IPS-15b (cell line): Measurements from ENCODE around the gene VSTM2L.

Experiments used
- H3K27me3 ChIP-seq: one replicate; pipeline ENCODE4 v1.6.1; 2013; ENCODE audit warnings: low read length; ENCODE audit not compliant: control insufficient read depth, insufficient read depth
- H3K36me3 ChIP-seq: one replicate; pipeline ENCODE4 v1.6.1; 2013; ENCODE audit warnings: low read length; ENCODE audit not compliant: control insufficient read depth, insufficient read depth
- H3K4me1 ChIP-seq: one replicate; pipeline ENCODE4 v1.6.1; 2013; ENCODE audit warnings: mild to moderate bottlenecking, low read length; ENCODE audit not compliant: control insufficient read depth, insufficient read depth
- H3K4me3 ChIP-seq: one replicate; pipeline ENCODE4 v1.5.1; 2013; ENCODE audit warnings: low read depth, low read length
- H3K9ac ChIP-seq: one replicate; pipeline ENCODE4 v1.6.1; 2013; ENCODE audit warnings: low read depth, mild to moderate bottlenecking, low read length
- H3K9me3 ChIP-seq: one replicate; pipeline ENCODE4 v1.6.1; 2013; ENCODE audit warnings: mild to moderate bottlenecking, low read length; ENCODE audit not compliant: control insufficient read depth, insufficient read depth

VSTM2L gene

GRCh38 chr20:37983286-37983685 is 80.4 kb downstream of the VSTM2L start:
- no peaks in the 10 kb centered on the region for H3K4me1 ChIP-seq
- peaks cover 6% of the 10 kb centered on the region for H3K36me3 ChIP-seq
- no peaks in the 10 kb centered on the region for H3K9me3 ChIP-seq
- no peak overlapping the region for H3K4me3 ChIP-seq
- no peaks in the 10 kb centered on the region for H3K27me3 ChIP-seq
- no peak overlapping the region for H3K9ac ChIP-seq

GRCh38 chr20:37984018-37984785 is 81.3 kb downstream of the VSTM2L start:
- Histone ChIP-seq H3K9ac (no peak overlapping the region), H3K27me3 (no peaks in the 10 kb centered on the region), H3K4me1 (no peaks in the 10 kb centered on the region), H3K9me3 (no peaks in the 10 kb centered on the region), H3K4me3 (no peak overlapping the region), H3K36me3 (peaks cover 6% of the 10 kb centered on the region)

- no peaks in the 10 kb centered on the region for H3K9me3 ChIP-seq
- no peaks in the 10 kb centered on the region for H3K4me1 ChIP-seq
- H3K36me3 ChIP-seq = peaks cover 8% of the 10 kb centered on the region
- no peaks in the 10 kb centered on the region for H3K27me3 ChIP-seq
- no peak overlapping the region for H3K9ac ChIP-seq
- no peak overlapping the region for H3K4me3 ChIP-seq
These were observed 83.3 kb downstream of the VSTM2L start for GRCh38 chr20:37986044-37986858.

GRCh38 chr20:37986873-37987601 is 84.1 kb downstream of the VSTM2L start:
- peaks cover 10% of the 10 kb centered on the region for H3K36me3 ChIP-seq
- no peak overlapping the region for H3K4me3 ChIP-seq
- no peaks in the 10 kb centered on the region for H3K4me1 ChIP-seq
- no peaks in the 10 kb centered on the region for H3K27me3 ChIP-seq
- H3K9ac ChIP-seq = no peak overlapping the region
- no peaks in the 10 kb centered on the region for H3K9me3 ChIP-seq

GRCh38 chr20:37987602-37988290 is 84.8 kb downstream of the VSTM2L start:
- Histone ChIP-seq H3K36me3 (peaks cover 10% of the 10 kb centered on the region), H3K4me3 (no peak overlapping the region), H3K9ac (no peak overlapping the region), H3K9me3 (no peaks in the 10 kb centered on the region), H3K27me3 (no peaks in the 10 kb centered on the region), H3K4me1 (peaks cover 2% of the 10 kb centered on the region)

- H3K4me3 ChIP-seq = no peak overlapping the region
- no peak overlapping the region for H3K9ac ChIP-seq
- peaks cover 7% of the 10 kb centered on the region for H3K36me3 ChIP-seq
- H3K27me3 ChIP-seq = no peaks in the 10 kb centered on the region
- peaks cover 4% of the 10 kb centered on the region for H3K4me1 ChIP-seq
- no peaks in the 10 kb centered on the region for H3K9me3 ChIP-seq
These were observed 85.5 kb downstream of the VSTM2L start for GRCh38 chr20:37988306-37988954.

GRCh38 chr20:37989601-37990295 is 86.8 kb downstream of the VSTM2L start:
- peaks cover 10% of the 10 kb centered on the region for H3K36me3 ChIP-seq
- no peaks in the 10 kb centered on the region for H3K9me3 ChIP-seq
- H3K4me1 ChIP-seq = peaks cover 4% of the 10 kb centered on the region
- no peak overlapping the region for H3K4me3 ChIP-seq
- no peaks in the 10 kb centered on the region for H3K27me3 ChIP-seq
- H3K9ac ChIP-seq = no peak overlapping the region

GRCh38 chr20:37990571-37991151 is 87.7 kb downstream of the VSTM2L start:
- Histone ChIP-seq H3K9ac (no peak overlapping the region), H3K27me3 (no peaks in the 10 kb centered on the region), H3K36me3 (peaks cover 17% of the 10 kb centered on the region), H3K4me3 (no peak overlapping the region), H3K9me3 (no peaks in the 10 kb centered on the region), H3K4me1 (peaks cover 4% of the 10 kb centered on the region)

GRCh38 chr20:37991157-37991866 is 88.4 kb downstream of the VSTM2L start:
- peaks cover 23% of the 10 kb centered on the region for H3K36me3 ChIP-seq
- no peak overlapping the region for H3K9ac ChIP-seq
- no peak overlapping the region for H3K4me3 ChIP-seq
- no peaks in the 10 kb centered on the region for H3K27me3 ChIP-seq
- H3K9me3 ChIP-seq = no peaks in the 10 kb centered on the region
- peaks cover 4% of the 10 kb centered on the region for H3K4me1 ChIP-seq

- peaks cover 29% of the 10 kb centered on the region for H3K36me3 ChIP-seq
- no peak overlapping the region for H3K4me3 ChIP-seq
- peaks cover 4% of the 10 kb centered on the region for H3K4me1 ChIP-seq
- no peaks in the 10 kb centered on the region for H3K27me3 ChIP-seq
- H3K9me3 ChIP-seq = no peaks in the 10 kb centered on the region
- H3K9ac ChIP-seq = no peak overlapping the region
These were observed 89.0 kb downstream of the VSTM2L start for GRCh38 chr20:37991908-37992307.
